IMR-90 (cell line): ENCODE results near the gene PTPRG. TPM values are rescaled to one million over a fixed set of nuclear protein-coding genes. Genes with fewer than 3 reads are reported as not detected.
A peak's percentile ranks its signal among the peaks of the same experiment; 100 is the strongest.

Experiments
- ATAC-seq: fragments of 200-7000 bp; cut with Tn5 transposase; 2 replicates; pipeline ENCODE4 v1.9.1; 2020; ENCODE audit warnings: low read depth, mild to moderate bottlenecking, moderate library complexity
- Bru-seq: library from RNA; stranded (reverse); fragments of 400-500 nt; gene quantifications from one replicate; lab custom pipeline; 2021; lab: Mats Ljungman, UMichigan
- BruChase-seq, 2 experiments: library from RNA; stranded (reverse); fragments of 400-500 nt; gene quantifications; one replicate each; lab custom pipeline; 2021; lab: Mats Ljungman, UMichigan
- BruUV-seq: library from RNA; stranded (reverse); fragments of 400-500 nt; replicated peaks from 2 replicates; lab custom pipeline; 2021; lab: Mats Ljungman, UMichigan
- CTCF ChIA-PET: fragments of 300-600 bp; formaldehyde crosslinking; extraction: SDS; loops from one replicate; lab custom pipeline; 2021; ENCODE audit warnings: antibody characterized with exemption; lab: Yijun Ruan, JAX
- POLR2A ChIA-PET: fragments of 300-600 bp; sonication (Branson Sonifier 250); formaldehyde crosslinking; loops from one replicate; lab custom pipeline; 2022; ENCODE audit warnings: antibody characterized with exemption; ENCODE audit not compliant: unreplicated experiment; lab: Charles Lee
- DNase-seq: peaks from one replicate; pipeline ENCODE4 v3.0.0; 2013
- H2AFZ ChIP-seq: replicated peaks from 2 replicates; pipeline ENCODE3; 2013; ENCODE audit warnings: low read length, mild to moderate bottlenecking; ENCODE audit not compliant: poor library complexity
- H2AK5ac ChIP-seq: 2 replicates; pipeline ENCODE4 v1.6.1; 2013; ENCODE audit warnings: low read depth, low read length, inconsistent platforms
- H2AK9ac ChIP-seq: replicated peaks from 2 replicates; pipeline ENCODE3; 2013; ENCODE audit warnings: mild to moderate bottlenecking, low read depth, low read length, moderate library complexity; ENCODE audit not compliant: poor library complexity
- H2BK120ac ChIP-seq: 2 replicates; pipeline ENCODE4 v1.6.1; 2013; ENCODE audit warnings: low read depth, low read length, inconsistent platforms
- H2BK15ac ChIP-seq: 3 replicates; pipeline ENCODE4 v1.6.1; 2013; ENCODE audit warnings: low read depth, low read length, inconsistent platforms
- H2BK20ac ChIP-seq: 2 replicates; pipeline ENCODE4 v1.6.1; 2013; ENCODE audit warnings: low read depth, mild to moderate bottlenecking, inconsistent platforms, low read length, moderate library complexity
- H2BK5ac ChIP-seq: 2 replicates; pipeline ENCODE4 v1.6.1; 2013; ENCODE audit warnings: mild to moderate bottlenecking, low read depth, low read length, inconsistent platforms; ENCODE audit not compliant: poor library complexity, severe bottlenecking
- H3K14ac ChIP-seq: replicated peaks from 2 replicates; pipeline ENCODE4 v1.6.1; 2013; ENCODE audit warnings: low read depth, low read length, inconsistent platforms
- H3K18ac ChIP-seq: 2 replicates; pipeline ENCODE4 v1.6.1; 2013; ENCODE audit warnings: low read depth, low read length, control low read depth
- H3K23ac ChIP-seq: 2 replicates; pipeline ENCODE4 v1.6.1; 2013; ENCODE audit warnings: low read depth, low read length, inconsistent platforms
- H3K27ac ChIP-seq: 2 replicates; pipeline ENCODE4 v1.5.1; 2013; ENCODE audit warnings: mild to moderate bottlenecking, control low read depth, low read length; ENCODE audit not compliant: insufficient read depth
- H3K27me3 ChIP-seq: 2 replicates; pipeline ENCODE4 v1.6.1; 2013; ENCODE audit warnings: low read length; ENCODE audit not compliant: control insufficient read depth, insufficient read depth
- H3K36me3 ChIP-seq: 2 replicates; pipeline ENCODE4 v1.6.1; 2013; ENCODE audit warnings: low read length, mixed read lengths; ENCODE audit not compliant: control insufficient read depth, insufficient read depth
- H3K4ac ChIP-seq: 2 replicates; pipeline ENCODE4 v1.6.1; 2013; ENCODE audit warnings: low read depth, low read length, inconsistent platforms
- H3K4me1 ChIP-seq: 2 replicates; pipeline ENCODE4 v1.6.1; 2013; ENCODE audit warnings: low read length, mixed read lengths; ENCODE audit not compliant: control insufficient read depth, insufficient read depth
- H3K4me2 ChIP-seq: 2 replicates; pipeline ENCODE4 v1.6.1; 2013; ENCODE audit warnings: low read depth, mild to moderate bottlenecking, control low read depth, low read length, moderate library complexity
- H3K4me3 ChIP-seq: 2 replicates; pipeline ENCODE4 v1.5.1; 2013; ENCODE audit warnings: low read depth, mild to moderate bottlenecking, control low read depth, low read length, moderate library complexity; ENCODE audit not compliant: insufficient read depth
- H3K56ac ChIP-seq: 2 replicates; pipeline ENCODE4 v1.6.1; 2013; ENCODE audit warnings: low read length, inconsistent platforms; ENCODE audit not compliant: insufficient read depth; ENCODE audit errors: extremely low read depth
- H3K79me1 ChIP-seq, 2 experiments: 2 replicates each; pipeline ENCODE4 v1.6.1; 2013; ENCODE audit warnings: low read length in 2 of 2, inconsistent platforms in 1 of 2, low read depth in 1 of 2
- H3K9ac ChIP-seq: 2 replicates; pipeline ENCODE4 v1.6.1; 2013; ENCODE audit warnings: low read depth, low read length, control low read depth
- H3K9me1 ChIP-seq: 2 replicates; pipeline ENCODE4 v1.6.1; 2013; ENCODE audit warnings: low read length, inconsistent platforms; ENCODE audit not compliant: insufficient read depth
- H3K9me3 ChIP-seq: 2 replicates; pipeline ENCODE4 v1.6.1; 2013; ENCODE audit warnings: low read length; ENCODE audit not compliant: control insufficient read depth, insufficient read depth
- H4K20me1 ChIP-seq: 2 replicates; pipeline ENCODE4 v1.6.1; 2013; ENCODE audit warnings: low read length, inconsistent platforms; ENCODE audit not compliant: insufficient read depth
- H4K5ac ChIP-seq: 2 replicates; pipeline ENCODE4 v1.6.1; 2013; ENCODE audit warnings: mild to moderate bottlenecking, low read depth, low read length, control low read depth
- H4K8ac ChIP-seq, 2 experiments: 2 replicates each; pipeline ENCODE4 v1.6.1; 2013; ENCODE audit warnings: low read depth in 2 of 2, low read length in 2 of 2, control low read depth in 1 of 2, inconsistent platforms in 1 of 2
- H4K91ac ChIP-seq: 2 replicates; pipeline ENCODE4 v1.6.1; 2013; ENCODE audit warnings: low read depth, low read length, inconsistent platforms; ENCODE audit not compliant: insufficient read depth
- BHLHE40 ChIP-seq: fragments of 150-350 bp; IDR thresholded peaks from 2 replicates; pipeline ENCODE4 v1.6.1; 2016; ENCODE audit warnings: mild to moderate bottlenecking, low read depth, low read length
- CEBPB ChIP-seq: IDR thresholded peaks from 2 replicates; pipeline ENCODE4 v1.6.1; 2012; ENCODE audit warnings: low read depth, low read length, improper control_type of control experiment
- CHD1 ChIP-seq: IDR thresholded peaks from 2 replicates; pipeline ENCODE4 v1.6.1; 2012; ENCODE audit warnings: low read depth, low read length, improper control_type of control experiment
- ELK1 ChIP-seq: fragments of 150-350 bp; IDR thresholded peaks from 2 replicates; pipeline ENCODE4 v1.6.1; 2016; ENCODE audit warnings: low read depth, mild to moderate bottlenecking, low read length, moderate library complexity, borderline replicate concordance
- FOS ChIP-seq: fragments of 150-350 bp; IDR thresholded peaks from 2 replicates; pipeline ENCODE4 v1.6.1; 2016; ENCODE audit warnings: low read depth, low read length
- MAFK ChIP-seq: IDR thresholded peaks from 2 replicates; pipeline ENCODE4 v1.6.1; 2012; ENCODE audit warnings: low read depth, low read length, improper control_type of control experiment
- MAZ ChIP-seq: IDR thresholded peaks from 2 replicates; pipeline ENCODE4 v1.6.1; 2012; ENCODE audit warnings: low read depth, mild to moderate bottlenecking, low read length, improper control_type of control experiment, moderate library complexity, borderline replicate concordance
- MXI1 ChIP-seq: IDR thresholded peaks from 2 replicates; pipeline ENCODE4 v1.6.1; 2012; ENCODE audit warnings: low read depth, mild to moderate bottlenecking, low read length, moderate library complexity, borderline replicate concordance
- NFE2L2 ChIP-seq: fragments of 150-350 bp; IDR thresholded peaks from 2 replicates; pipeline ENCODE4 v1.6.1; 2016; ENCODE audit warnings: low read depth, mild to moderate bottlenecking, low read length
- POLR2A ChIP-seq: IDR thresholded peaks from 2 replicates; pipeline ENCODE4 v1.6.1; 2012; ENCODE audit warnings: mild to moderate bottlenecking, low read depth, low read length
- RAD21 ChIP-seq: IDR thresholded peaks from 2 replicates; pipeline ENCODE4 v1.6.1; 2012; ENCODE audit warnings: low read length, improper control_type of control experiment
- RFX5 ChIP-seq: IDR thresholded peaks from 2 replicates; pipeline ENCODE4 v1.8.0; 2012; ENCODE audit warnings: low read depth, mild to moderate bottlenecking, low read length, moderate library complexity
- SMC3 ChIP-seq: fragments of 150-350 bp; IDR thresholded peaks from 2 replicates; pipeline ENCODE4 v1.6.1; 2016; ENCODE audit warnings: low read depth, mild to moderate bottlenecking, antibody characterized with exemption, low read length, moderate library complexity
- USF2 ChIP-seq: fragments of 150-350 bp; IDR thresholded peaks from 2 replicates; pipeline ENCODE4 v1.6.1; 2017; ENCODE audit warnings: mild to moderate bottlenecking, antibody characterized with exemption, low read length, low read depth
- WGBS, 2 experiments: methylation state at CpG; one replicate each; pipeline versions ENCODE4 v1.1.5 to v1.1.7; 2013; ENCODE audit warnings: missing lambda C conversion rate in 2 of 2; ENCODE audit not compliant: insufficient read length in 1 of 2; ENCODE audit errors: extremely low coverage in 2 of 2; 5-methylcytosine and 5-hydroxymethylcytosine counted together
- dilution Hi-C: fragments of 300-500 bp; cut with HindIII; formaldehyde crosslinking; loops from one replicate; pipeline ENCODE4 v1.14.3; 2018; ENCODE audit warnings: low sequenced_read_pairs; ENCODE audit not compliant: unreplicated experiment
- in situ Hi-C: fragments of 300-500 bp; cut with MboI; formaldehyde crosslinking; loops from 3 replicates; pipeline ENCODE4 v1.14.3; 2019; ENCODE audit warnings: low sequenced_read_pairs, inconsistent platforms, mixed read lengths
- intact Hi-C: fragments of 100-400 bp; cut with micrococcal nuclease; formaldehyde crosslinking; loops from 2 replicates; pipeline ENCODE4 v1.10.0; 2022
- long read RNA-seq: library from polyadenylated mRNA; unstranded; transcript quantifications from one replicate; pipeline ENCODE4 v2.0.0, GENCODE V29; 2021; ENCODE audit not compliant: unreplicated experiment
- polyA plus RNA-seq, 3 experiments: library from polyadenylated mRNA; depleted of rRNA; stranded (reverse); fragments of >200 nt; gene quantifications; 2 replicates each; pipeline ENCODE4 v1.2.3, GENCODE V29; 2012; ENCODE audit warnings: low replicate concordance in 1 of 3
- total RNA-seq: library from RNA; depleted of rRNA; stranded (reverse); fragments of >200 nt; gene quantifications from 2 replicates; pipeline ENCODE4 v1.2.3, GENCODE V29; 2012; rRNA removed

The PTPRG gene
- total RNA-seq: 24.7 and 31.0 TPM in 2 replicates
- 6.8 and 7.7 TPM in 2 replicates for polyA plus RNA-seq (2012; rRNA removed)
- 3.8 and 7.2 TPM in 2 replicates for polyA plus RNA-seq (2012; cell fraction: cytosol; rRNA removed)
- 4.8 and 6.9 TPM in 2 replicates for polyA plus RNA-seq (2012; cell fraction: nucleus; rRNA removed; ENCODE audit: low replicate concordance)
- Bru-seq, nascent RNA: percentile 86 among the genes with signal in this experiment
- percentile 79 among the genes with signal in this experiment for BruChase-seq, experiment 1, labeled RNA remaining after a 6-hour chase
- percentile 87 among the genes with signal in this experiment for BruChase-seq, experiment 2, labeled RNA remaining after a 2-hour chase
- long read RNA-seq, partial matches to known transcripts: 23 of 25 reads
- long read RNA-seq, other reads (novel, unspliced or antisense): 2 of 25 reads

- Histone ChIP-seq H3K9me3 (0 out of 2 replicates have a peak, but pooled peaks cover 4% of the 10 kb centered on the region), H3K36me3 (no peaks in the 10 kb centered on the region), H4K8ac (peak within 1 kb of the TSS; percentile 86 to 89), H2AK5ac (peak within 1 kb of the TSS; percentile 83; the same call in 1 of the 2 replicates), H2BK120ac (peak within 1 kb of the TSS; percentile 88), H3K79me1 (peaks cover 5 to 44% of the 10 kb centered on the region in 2 experiments; a peak in 3 of 4 replicates), H3K4me2 (peak within 1 kb of the TSS; percentile 85), H4K91ac (peak within 1 kb of the TSS; percentile 82), H3K14ac (peak within 1 kb of the TSS; percentile 92), H2BK20ac (0 out of 2 replicates have a peak within 1 kb of the TSS, but pooled peaks have one; percentile 62), H3K27ac (peak within 1 kb of the TSS; percentile 94), H2BK15ac (peak within 1 kb of the TSS; percentile 76; the same call in 1 of the 3 replicates), H4K5ac (peak within 1 kb of the TSS; percentile 92), H3K9ac (peak within 1 kb of the TSS; percentile 100), H2AFZ (peak within 1 kb of the TSS; percentile 92), H3K18ac (peak within 1 kb of the TSS; percentile 95), H2BK5ac (peak within 1 kb of the TSS; percentile 81), H3K4me1 (peaks cover 2% of the 10 kb centered on the region; the same call in 1 of the 2 replicates), H3K4me3 (peak within 1 kb of the TSS; percentile 99), H3K23ac (peak within 1 kb of the TSS; percentile 95), H3K4ac (peak within 1 kb of the TSS; percentile 76), H3K56ac (peak within 1 kb of the TSS; percentile 94), H3K27me3 (no peaks in the 10 kb centered on the region), H2AK9ac (peak within 1 kb of the TSS; percentile 80), H3K9me1 (no peaks in the 10 kb centered on the region), H4K20me1 (peaks cover 31% of the 10 kb centered on the region)
- POLR2A ChIA-PET: interaction anchor here (0.6 to 0.7 kb wide), 3 partner anchors 23 to 585 kb away, joined by 3 to 7 read pairs (median 4); no protein-coding TSS in a partner anchor
- in situ Hi-C loops (loop anchor here (5.0 kb wide), 1 partner anchor 626 kb away; no protein-coding TSS in a partner anchor), dilution Hi-C loops (no loop called here), intact Hi-C loops (loop anchor here (2.0 to 10.0 kb wide), 11 partner anchors 66 to 547 kb away; partner anchors contain the start of gene FHIT)
- peak; percentile 94 for DNase-seq
- TSS peak; percentile 97 for BruUV-seq
- peak; percentile 59 for ATAC-seq
- WGBS, 2 experiments: 0% methylated on average over 55 of the region's 74 CpGs; no CpG with 5 or more reads in 1 of the 2 experiments
- CTCF ChIA-PET: no interaction called here
- TF ChIP-seq POLR2A (peak; percentile 73; the same call in 1 of the 2 replicates), USF2 (no peak), FOS (no peak), BHLHE40 (peak; percentile 79), CEBPB (no peak), CHD1 (peak; percentile 35; the same call in 1 of the 2 replicates), MAFK (no peak), RFX5 (no peak), MAZ (no peak; the same call in 1 of the 2 replicates), SMC3 (no peak), MXI1 (peak; percentile 95), NFE2L2 (no peak), ELK1 (no peak), RAD21 (no peak)
Measured at GRCh38 chr3:61561374-61562041, at the start of gene PTPRG. TSS of gene PTPRG (plus strand) at chr3:61561571. CDS start at chr3:61562288, 717 bp downstream.
